ENCODE results near the gene SPINT3.

DNA sequence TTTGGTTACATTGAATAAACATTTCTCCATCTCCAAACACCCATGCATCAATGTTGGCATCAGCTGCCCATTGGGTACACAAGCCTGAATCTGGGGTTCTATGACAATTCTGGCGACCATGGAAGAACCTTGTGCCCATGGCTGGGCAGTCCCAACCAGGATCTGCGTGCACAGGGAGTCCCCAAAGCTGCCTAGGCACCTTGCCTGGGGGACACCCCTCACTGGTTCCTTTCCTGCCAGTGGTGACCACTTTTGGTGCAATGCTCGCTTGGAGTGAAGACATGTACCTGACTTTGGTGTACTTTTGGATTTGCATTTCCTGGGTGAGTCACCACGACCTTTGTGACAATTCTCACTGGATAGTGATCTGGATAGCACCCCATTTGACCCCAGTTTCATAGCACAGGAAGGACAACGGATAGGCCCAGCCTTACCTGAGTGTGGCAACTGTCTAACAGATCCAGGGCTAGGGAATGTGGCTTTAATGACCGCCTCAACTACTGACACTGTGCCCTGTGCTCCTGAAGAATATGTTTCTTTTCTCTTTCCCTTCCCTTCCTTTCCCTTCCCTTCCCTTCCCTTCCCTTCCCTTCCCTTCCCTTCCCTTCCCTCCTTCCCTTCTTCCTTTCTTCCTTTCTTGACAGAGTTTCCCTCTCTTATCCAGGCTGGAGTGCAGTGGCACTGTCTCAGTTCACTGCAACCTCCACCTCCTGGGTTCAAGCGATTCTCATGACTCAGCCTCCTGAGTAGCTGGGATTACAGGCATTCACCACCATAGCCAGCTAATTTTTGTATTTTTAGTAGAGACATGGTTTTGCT lies 7.1 kb downstream of the SPINT3 start:
- TF ChIP-seq POLR2A (IDR thresholded peaks at IDR 0.05) = no peak
- TF ChIP-seq, protein P1, sequence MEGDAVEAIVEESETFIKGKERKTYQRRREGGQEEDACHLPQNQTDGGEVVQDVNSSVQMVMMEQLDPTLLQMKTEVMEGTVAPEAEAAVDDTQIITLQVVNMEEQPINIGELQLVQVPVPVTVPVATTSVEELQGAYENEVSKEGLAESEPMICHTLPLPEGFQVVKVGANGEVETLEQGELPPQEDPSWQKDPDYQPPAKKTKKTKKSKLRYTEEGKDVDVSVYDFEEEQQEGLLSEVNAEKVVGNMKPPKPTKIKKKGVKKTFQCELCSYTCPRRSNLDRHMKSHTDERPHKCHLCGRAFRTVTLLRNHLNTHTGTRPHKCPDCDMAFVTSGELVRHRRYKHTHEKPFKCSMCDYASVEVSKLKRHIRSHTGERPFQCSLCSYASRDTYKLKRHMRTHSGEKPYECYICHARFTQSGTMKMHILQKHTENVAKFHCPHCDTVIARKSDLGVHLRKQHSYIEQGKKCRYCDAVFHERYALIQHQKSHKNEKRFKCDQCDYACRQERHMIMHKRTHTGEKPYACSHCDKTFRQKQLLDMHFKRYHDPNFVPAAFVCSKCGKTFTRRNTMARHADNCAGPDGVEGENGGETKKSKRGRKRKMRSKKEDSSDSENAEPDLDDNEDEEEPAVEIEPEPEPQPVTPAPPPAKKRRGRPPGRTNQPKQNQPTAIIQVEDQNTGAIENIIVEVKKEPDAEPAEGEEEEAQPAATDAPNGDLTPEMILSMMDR (IDR thresholded peaks at IDR 0.05) = no peak

Measured in body of pancreas (tissue), 4 donors.